ENCODE data around the gene GDF7.
A peak's percentile ranks its signal among the peaks of the same experiment; 100 is the strongest.

Gene GDF7

GRCh38 chr2:20674309-20674965 is 7.5 kb downstream of the GDF7 start:
- Histone ChIP-seq H3K4me1 (ENCODE audit: control insufficient read depth, insufficient read depth, low read depth, low read length) (peaks cover 43% of the 10 kb centered on the region), H3K18ac (ENCODE audit: low read depth in 1 of 2, low read length in 2 of 2) (no peak overlapping the region), H3K27ac (ENCODE audit: low read length, poor library complexity, severe bottlenecking) (peak overlapping the region; percentile 50), H2BK120ac (ENCODE audit: low read depth, low read length) (no peak overlapping the region), H4K8ac (ENCODE audit: low read length) (no peak overlapping the region), H2BK12ac (ENCODE audit: low read length in 2 of 2) (no peak overlapping the region), H3K27me3 (ENCODE audit: control insufficient read depth in 1 of 2, insufficient read depth in 1 of 2, low read length in 2 of 2) (peaks cover 0 to 49% of the 10 kb centered on the region in 2 experiments), H2BK15ac (ENCODE audit: low read depth, poor library complexity, severe bottlenecking) (no peak overlapping the region), H3K9ac (ENCODE audit: low read length) (no peak overlapping the region), H3K36me3 (ENCODE audit: control insufficient read depth in 1 of 2, insufficient read depth in 2 of 2, low read depth in 1 of 2, low read length in 2 of 2) (peaks cover 5 to 63% of the 10 kb centered on the region in 2 experiments), H3K79me1 (replicated peaks; ENCODE audit: low read length, poor library complexity, severe bottlenecking) (peaks cover 9% of the 10 kb centered on the region), H4K91ac (ENCODE audit: low read length) (no peak overlapping the region), H2AK5ac (ENCODE audit: low read length, severe bottlenecking) (no peak overlapping the region), H3K4ac (ENCODE audit: low read depth in 1 of 2, low read length in 2 of 2) (peak overlapping the region in 1 of 2 experiments; percentile 9), H3K23ac (ENCODE audit: low read length in 2 of 2) (no peak overlapping the region), H3K4me3 (ENCODE audit: insufficient read depth in 1 of 2, low read depth in 1 of 2, low read length in 2 of 2) (no peak overlapping the region), H2AFZ (ENCODE audit: low read depth, low read length) (no peak overlapping the region), H3K9me3 (ENCODE audit: control insufficient read depth, low read length) (no peaks in the 10 kb centered on the region), H3K14ac (ENCODE audit: low read length in 2 of 2) (no peak overlapping the region), H2BK5ac (ENCODE audit: low read depth, low read length, poor library complexity, severe bottlenecking) (no peak overlapping the region), H3K4me2 (ENCODE audit: low read length, poor library complexity, severe bottlenecking) (no peak overlapping the region)
- 64% methylated on average over 6 of the region's 11 CpGs for WGBS
- no peak for DNase-seq

- no peak overlapping the region for H2BK5ac ChIP-seq (ENCODE audit: low read depth, low read length, poor library complexity, severe bottlenecking)
- WGBS, result 47% methylated on average over 16 of the region's 16 CpGs
- no peak overlapping the region for H3K18ac ChIP-seq (ENCODE audit: low read depth in 1 of 2, low read length in 2 of 2)
These were observed 8.2 kb downstream of the GDF7 start for GRCh38 chr2:20674974-20675679.

GRCh38 chr2:20675701-20676352 is 8.9 kb downstream of the GDF7 start:
- Histone ChIP-seq H4K8ac (ENCODE audit: low read length) (no peak overlapping the region), H3K4me2 (ENCODE audit: low read length, poor library complexity, severe bottlenecking) (no peak overlapping the region), H3K4me1 (ENCODE audit: control insufficient read depth, insufficient read depth, low read depth, low read length) (peaks cover 37% of the 10 kb centered on the region), H3K18ac (ENCODE audit: low read depth in 1 of 2, low read length in 2 of 2) (no peak overlapping the region), H3K4ac (ENCODE audit: low read depth in 1 of 2, low read length in 2 of 2) (no peak overlapping the region), H3K4me3 (ENCODE audit: insufficient read depth in 1 of 2, low read depth in 1 of 2, low read length in 2 of 2) (no peak overlapping the region), H3K23ac (ENCODE audit: low read length in 2 of 2) (no peak overlapping the region), H3K9ac (ENCODE audit: low read length) (peak overlapping the region; percentile 59), H3K79me1 (replicated peaks; ENCODE audit: low read length, poor library complexity, severe bottlenecking) (peaks cover 4% of the 10 kb centered on the region), H3K27me3 (ENCODE audit: control insufficient read depth in 1 of 2, insufficient read depth in 1 of 2, low read length in 2 of 2) (peaks cover 0 to 35% of the 10 kb centered on the region in 2 experiments), H3K14ac (ENCODE audit: low read length in 2 of 2) (no peak overlapping the region), H4K91ac (ENCODE audit: low read length) (peak overlapping the region; percentile 66), H2AFZ (ENCODE audit: low read depth, low read length) (no peak overlapping the region), H2BK15ac (ENCODE audit: low read depth, poor library complexity, severe bottlenecking) (no peak overlapping the region), H2BK5ac (ENCODE audit: low read depth, low read length, poor library complexity, severe bottlenecking) (no peak overlapping the region), H2BK120ac (ENCODE audit: low read depth, low read length) (no peak overlapping the region), H2BK12ac (ENCODE audit: low read length in 2 of 2) (no peak overlapping the region), H3K9me3 (ENCODE audit: control insufficient read depth, low read length) (no peaks in the 10 kb centered on the region), H3K27ac (ENCODE audit: low read length, poor library complexity, severe bottlenecking) (peak overlapping the region; percentile 50), H3K36me3 (ENCODE audit: control insufficient read depth in 1 of 2, insufficient read depth in 2 of 2, low read depth in 1 of 2, low read length in 2 of 2) (peaks cover 9 to 57% of the 10 kb centered on the region in 2 experiments), H2AK5ac (ENCODE audit: low read length, severe bottlenecking) (no peak overlapping the region)
- DNase-seq, result no peak
- 89% methylated on average over 6 of the region's 6 CpGs for WGBS

More at GRCh38 chr2:20674974-20675679, 8.2 kb downstream of the GDF7 start:
- Histone ChIP-seq H3K14ac (ENCODE audit: low read length in 2 of 2) (no peak overlapping the region), H2AFZ (ENCODE audit: low read depth, low read length) (no peak overlapping the region), H4K91ac (ENCODE audit: low read length) (no peak overlapping the region), H3K4me3 (ENCODE audit: insufficient read depth in 1 of 2, low read depth in 1 of 2, low read length in 2 of 2) (no peak overlapping the region), H3K36me3 (ENCODE audit: control insufficient read depth in 1 of 2, insufficient read depth in 2 of 2, low read depth in 1 of 2, low read length in 2 of 2) (peaks cover 9 to 60% of the 10 kb centered on the region in 2 experiments), H2BK12ac (ENCODE audit: low read length in 2 of 2) (no peak overlapping the region), H3K27me3 (ENCODE audit: control insufficient read depth in 1 of 2, insufficient read depth in 1 of 2, low read length in 2 of 2) (peaks cover 0 to 42% of the 10 kb centered on the region in 2 experiments), H2AK5ac (ENCODE audit: low read length, severe bottlenecking) (no peak overlapping the region), H3K23ac (ENCODE audit: low read length in 2 of 2) (no peak overlapping the region), H3K79me1 (replicated peaks; ENCODE audit: low read length, poor library complexity, severe bottlenecking) (peaks cover 4% of the 10 kb centered on the region), H2BK15ac (ENCODE audit: low read depth, poor library complexity, severe bottlenecking) (no peak overlapping the region), H3K4ac (ENCODE audit: low read depth in 1 of 2, low read length in 2 of 2) (no peak overlapping the region), H3K4me1 (ENCODE audit: control insufficient read depth, insufficient read depth, low read depth, low read length) (peaks cover 37% of the 10 kb centered on the region), H3K9me3 (ENCODE audit: control insufficient read depth, low read length) (no peaks in the 10 kb centered on the region), H3K4me2 (ENCODE audit: low read length, poor library complexity, severe bottlenecking) (no peak overlapping the region), H3K9ac (ENCODE audit: low read length) (peak overlapping the region; percentile 59), H2BK120ac (ENCODE audit: low read depth, low read length) (no peak overlapping the region), H4K8ac (ENCODE audit: low read length) (peak overlapping the region; percentile 35), H3K27ac (ENCODE audit: low read length, poor library complexity, severe bottlenecking) (peak overlapping the region; percentile 50)
- peak; percentile 78 for DNase-seq

Data from mesenchymal stem cell (in vitro differentiated cells and primary cell).